ENCODE measurements around the gene PTDSS2.
"Not testable (repeated sequence)": the region's sequence is repeated elsewhere in the genome, so short reads cannot be mapped to it uniquely, and the experiment has no call there.

PTDSS2 gene

DNA sequence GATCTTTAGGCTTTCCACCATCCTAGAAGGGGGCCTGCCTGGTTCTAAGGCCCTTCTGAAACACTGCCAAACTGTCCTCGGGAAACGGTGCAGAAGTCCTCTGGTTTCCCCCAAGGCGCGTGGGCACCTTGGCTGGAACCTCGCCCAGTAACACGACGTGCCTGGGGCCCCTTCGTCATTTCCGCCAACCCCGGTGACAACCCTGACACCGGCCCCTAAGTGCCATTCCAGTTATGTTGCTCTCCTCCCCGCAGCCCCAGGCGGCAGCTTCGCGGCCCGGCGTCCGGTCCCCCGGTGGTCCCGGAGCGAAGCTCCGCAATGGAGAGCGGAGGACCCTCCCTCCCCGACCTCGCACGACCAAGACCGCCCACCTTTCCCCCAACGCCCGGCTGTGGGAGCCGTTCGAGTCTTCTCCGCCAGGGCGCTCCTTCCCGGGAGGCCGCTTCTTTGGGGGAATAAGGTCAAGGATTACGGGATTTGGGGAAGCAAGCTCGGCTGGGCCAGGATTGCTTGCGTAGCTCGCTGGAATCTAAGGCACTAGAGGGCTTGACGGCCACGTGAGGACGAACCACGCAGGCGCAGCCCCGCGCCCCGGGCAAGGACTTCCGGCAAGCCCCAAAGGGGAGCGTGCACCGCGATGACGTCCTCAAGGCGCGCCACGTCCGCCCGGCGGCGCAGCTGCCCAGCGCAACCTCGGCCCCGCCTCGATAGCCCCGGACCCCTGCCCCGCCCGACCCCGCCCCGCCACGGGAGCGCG, 56.3 kb downstream of the PTDSS2 start:
- Histone ChIP-seq H3K9ac (ENCODE audit: low read depth, low read length) (peak overlapping the region; percentile 80), H3K4me3 (ENCODE audit: low read depth, low read length) (peak overlapping the region; percentile 74), H3K27me3 (ENCODE audit: control insufficient read depth, insufficient read depth, low read length) (no peaks in the 10 kb centered on the region), H3K36me3 (ENCODE audit: control insufficient read depth, insufficient read depth, low read length) (peaks cover 4% of the 10 kb centered on the region), H3K4me1 (ENCODE audit: control insufficient read depth, insufficient read depth, low read length) (peaks cover 8% of the 10 kb centered on the region), H3K9me3 (ENCODE audit: control insufficient read depth, insufficient read depth, low read length) (no peaks in the 10 kb centered on the region), H3K27ac (ENCODE audit: low read depth, low read length) (peak overlapping the region; percentile 99)

DNA sequence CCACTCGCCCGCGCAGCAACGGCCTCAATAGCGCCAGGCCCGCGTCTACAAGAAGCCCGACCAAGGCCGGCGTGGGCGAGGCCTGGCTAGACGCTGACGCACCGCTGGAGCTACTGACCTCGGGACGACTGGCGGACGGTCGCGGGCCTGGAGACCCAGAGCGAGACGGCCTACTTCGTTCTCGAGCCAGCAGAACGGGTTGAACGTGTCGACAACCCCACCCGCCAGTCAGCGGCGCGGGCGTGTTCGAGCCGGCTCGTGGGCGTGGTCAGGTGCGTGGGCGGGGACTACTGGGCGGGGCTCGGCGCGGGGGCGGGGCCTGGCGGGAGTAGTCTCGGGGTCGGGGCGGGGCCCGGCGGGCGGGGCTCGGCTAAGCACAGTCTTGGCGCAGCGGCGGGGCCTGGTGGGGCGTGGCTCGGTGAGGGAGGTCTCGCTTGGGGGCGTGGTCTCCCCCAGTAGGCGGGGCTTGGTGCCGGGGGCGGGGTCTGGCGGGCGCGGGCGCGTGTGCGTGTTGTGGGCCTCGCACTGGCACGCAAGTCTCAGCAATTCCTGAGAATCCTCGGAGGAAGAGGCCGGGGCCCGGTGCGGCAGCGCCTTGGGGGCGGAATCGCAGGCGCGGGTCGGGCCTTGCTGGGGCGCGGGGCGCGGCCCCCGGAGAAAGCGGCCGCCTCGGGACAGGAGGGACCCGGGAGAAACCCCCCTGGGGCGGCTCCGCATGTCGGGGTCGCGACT, 57.1 kb downstream of the PTDSS2 start, which contains the start of gene RNH1:
TSS of gene RNH1 (minus strand) at position 248 of the 732 bp plus-strand sequence. CDS start 5,080 bp downstream, outside the sequence.
- peak within 1 kb of the TSS; percentile 80 for H3K9ac ChIP-seq (ENCODE audit: low read depth, low read length)
- no peaks in the 10 kb centered on the region for H3K9me3 ChIP-seq (ENCODE audit: control insufficient read depth, insufficient read depth, low read length)
- H3K4me3 ChIP-seq (ENCODE audit: low read depth, low read length), result peak within 1 kb of the TSS; percentile 74
- H3K27ac ChIP-seq (ENCODE audit: low read depth, low read length), result peak within 1 kb of the TSS; percentile 99
- H3K4me1 ChIP-seq (ENCODE audit: control insufficient read depth, insufficient read depth, low read length), result peaks cover 8% of the 10 kb centered on the region
- H3K27me3 ChIP-seq (ENCODE audit: control insufficient read depth, insufficient read depth, low read length), result no peaks in the 10 kb centered on the region
- H3K36me3 ChIP-seq (ENCODE audit: control insufficient read depth, insufficient read depth, low read length), result peaks cover 4% of the 10 kb centered on the region; the same call in 1 of the 2 replicates

DNA sequence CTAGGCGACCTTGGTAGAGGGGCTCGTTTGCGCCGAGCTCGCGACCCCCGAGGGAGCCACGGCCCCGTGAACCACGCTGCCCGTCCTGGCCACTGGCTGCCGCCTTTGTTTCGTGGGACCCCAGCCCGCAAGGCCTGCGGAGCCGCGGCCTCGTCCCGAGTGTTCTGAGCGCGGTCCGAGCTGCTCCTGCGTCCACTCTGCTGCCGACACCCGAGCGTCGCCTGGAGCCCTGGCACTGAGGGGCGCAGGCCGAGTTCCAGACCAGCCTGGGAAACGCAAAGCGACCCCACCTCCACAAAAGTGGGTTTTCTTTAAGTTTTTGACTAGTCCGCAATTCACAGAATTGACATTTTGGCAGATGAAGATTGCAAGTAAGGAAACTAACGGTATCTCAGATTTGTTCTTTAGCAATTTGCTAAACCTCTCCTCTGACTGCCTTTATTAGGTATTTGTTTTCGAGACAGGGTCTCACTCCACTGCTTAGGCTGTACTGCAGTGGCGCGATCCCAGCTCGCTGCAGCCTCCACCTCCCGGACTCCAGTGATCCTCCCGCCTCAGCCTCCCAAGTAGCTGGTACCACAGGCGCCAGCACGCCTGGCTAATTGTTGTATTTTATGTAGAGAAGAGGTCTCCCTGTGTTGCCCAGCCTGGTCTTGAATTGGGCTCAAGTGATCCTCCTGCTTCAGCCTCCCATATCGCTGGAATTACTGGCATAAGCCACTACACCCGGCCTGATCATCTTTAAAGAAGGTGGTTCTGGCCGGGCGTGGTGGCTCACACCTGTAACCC, 57.8 kb downstream of the PTDSS2 start:
- Histone ChIP-seq H3K36me3 (ENCODE audit: control insufficient read depth, insufficient read depth, low read length) (peaks cover 4% of the 10 kb centered on the region; the same call in 1 of the 2 replicates), H3K27me3 (ENCODE audit: control insufficient read depth, insufficient read depth, low read length) (no peaks in the 10 kb centered on the region), H3K4me1 (ENCODE audit: control insufficient read depth, insufficient read depth, low read length) (peaks cover 8% of the 10 kb centered on the region), H3K9ac (ENCODE audit: low read depth, low read length) (peak overlapping the region; percentile 32; the same call in 1 of the 2 replicates), H3K27ac (ENCODE audit: low read depth, low read length) (peak overlapping the region; percentile 14), H3K4me3 (ENCODE audit: low read depth, low read length) (peak overlapping the region; percentile 72), H3K9me3 (ENCODE audit: control insufficient read depth, insufficient read depth, low read length) (no peaks in the 10 kb centered on the region)

DNA sequence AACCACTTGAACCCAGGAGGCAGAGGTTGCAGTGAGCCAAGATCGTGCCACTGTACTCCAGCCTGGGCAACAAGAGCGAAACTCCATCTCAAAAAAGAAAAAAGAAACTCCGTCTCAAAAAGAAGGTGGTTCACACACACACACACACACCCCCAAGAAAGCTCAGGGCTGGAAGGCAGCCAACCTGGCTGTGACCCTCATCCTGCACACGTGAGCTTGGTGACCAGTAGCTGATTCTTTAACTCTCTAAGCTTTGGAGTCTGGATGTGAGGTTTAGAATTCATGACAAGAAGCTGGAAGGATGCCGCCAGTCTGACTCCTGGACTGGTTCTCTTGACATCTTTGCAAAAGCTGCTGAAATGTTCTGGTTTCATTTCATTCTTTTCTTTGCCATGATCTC, 58.9 kb downstream of the PTDSS2 start:
- H3K9ac ChIP-seq (ENCODE audit: low read depth, low read length), result no peak overlapping the region

DNA sequence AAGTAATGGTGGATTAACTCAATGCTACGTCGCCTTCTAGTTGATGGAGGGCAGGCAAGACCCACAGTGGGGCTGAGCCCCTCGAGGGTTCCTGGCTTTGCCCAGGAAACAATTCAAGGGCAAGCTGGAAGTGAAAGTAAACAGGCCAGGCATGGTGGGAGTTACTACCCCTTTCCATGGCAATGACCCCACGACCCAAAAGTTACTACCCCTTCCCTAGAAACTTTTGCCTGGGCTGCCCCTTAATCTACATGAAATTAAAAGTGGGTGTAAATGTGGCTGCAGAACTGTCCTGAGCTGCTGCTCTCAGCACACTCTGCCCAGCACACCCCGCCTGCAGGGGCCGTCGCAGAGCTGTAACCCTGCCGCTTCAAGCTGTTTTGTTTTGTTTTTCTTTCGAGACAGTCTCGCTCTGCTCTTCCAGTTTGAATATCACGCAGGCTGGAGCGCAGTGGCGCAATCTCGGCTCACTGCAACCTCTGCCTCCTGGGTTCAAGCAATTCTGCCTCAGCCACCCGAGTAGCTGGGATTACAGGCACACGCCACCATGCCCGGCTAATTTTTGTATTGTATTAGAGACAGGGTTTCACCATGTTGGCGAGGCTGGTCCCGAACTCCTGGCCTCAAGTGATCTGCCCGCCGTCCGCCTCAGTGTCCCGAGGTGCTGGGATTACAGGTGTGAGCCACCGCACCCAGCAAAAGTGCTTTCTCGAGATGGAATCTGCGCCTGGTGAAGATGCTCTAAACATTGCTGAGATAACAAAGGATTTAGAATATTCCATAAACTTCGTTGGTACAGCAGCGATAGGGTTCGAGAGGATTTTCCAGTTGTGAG, 62.9 kb downstream of the PTDSS2 start:
- Histone ChIP-seq H3K9ac (ENCODE audit: low read depth, low read length) (no peak overlapping the region), H3K4me1 (ENCODE audit: control insufficient read depth, insufficient read depth, low read length) (no peaks in the 10 kb centered on the region), H3K4me3 (ENCODE audit: low read depth, low read length) (no peak overlapping the region), H3K27me3 (ENCODE audit: control insufficient read depth, insufficient read depth, low read length) (no peaks in the 10 kb centered on the region), H3K36me3 (ENCODE audit: control insufficient read depth, insufficient read depth, low read length) (peaks cover 4% of the 10 kb centered on the region; the same call in 1 of the 2 replicates), H3K9me3 (ENCODE audit: control insufficient read depth, insufficient read depth, low read length) (peaks cover 3% of the 10 kb centered on the region; the same call in 1 of the 2 replicates), H3K27ac (ENCODE audit: low read depth, low read length) (no peak overlapping the region)

More for the DNA sequence above, 58.9 kb downstream of the PTDSS2 start:
- peaks cover 4% of the 10 kb centered on the region; the same call in 1 of the 2 replicates for H3K36me3 ChIP-seq (ENCODE audit: control insufficient read depth, insufficient read depth, low read length)
- H3K9me3 ChIP-seq (ENCODE audit: control insufficient read depth, insufficient read depth, low read length), result no peaks in the 10 kb centered on the region
- H3K27me3 ChIP-seq (ENCODE audit: control insufficient read depth, insufficient read depth, low read length), result no peaks in the 10 kb centered on the region
- H3K4me3 ChIP-seq (ENCODE audit: low read depth, low read length), result no peak overlapping the region
- no peak overlapping the region for H3K27ac ChIP-seq (ENCODE audit: low read depth, low read length)
- peaks cover 8% of the 10 kb centered on the region for H3K4me1 ChIP-seq (ENCODE audit: control insufficient read depth, insufficient read depth, low read length)

DNA sequence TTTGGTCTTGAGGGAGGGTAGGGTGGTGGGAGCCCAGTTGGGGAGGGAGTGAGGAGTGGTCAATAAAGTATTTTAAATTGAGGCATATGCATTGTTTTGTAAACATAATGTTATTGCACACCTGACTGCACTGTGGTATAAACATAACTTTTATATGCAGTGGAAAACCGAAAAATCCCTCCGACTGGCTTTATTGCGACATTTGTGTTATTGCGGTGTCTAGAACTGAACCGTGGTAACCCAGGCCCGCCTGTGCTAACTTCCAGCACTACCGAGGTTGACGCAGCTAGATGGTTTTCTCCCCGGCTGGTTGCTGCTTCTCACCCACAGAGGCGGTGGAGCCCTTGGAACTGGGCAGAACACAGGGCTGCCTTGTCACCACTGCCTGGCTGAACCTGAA, 64.5 kb downstream of the PTDSS2 start:
- Histone ChIP-seq H3K9ac (ENCODE audit: low read depth, low read length) (no peak overlapping the region), H3K4me3 (ENCODE audit: low read depth, low read length) (no peak overlapping the region), H3K27me3 (ENCODE audit: control insufficient read depth, insufficient read depth, low read length) (no peaks in the 10 kb centered on the region), H3K9me3 (ENCODE audit: control insufficient read depth, insufficient read depth, low read length) (peaks cover 3% of the 10 kb centered on the region; the same call in 1 of the 2 replicates), H3K4me1 (ENCODE audit: control insufficient read depth, insufficient read depth, low read length) (no peaks in the 10 kb centered on the region), H3K36me3 (ENCODE audit: control insufficient read depth, insufficient read depth, low read length) (peaks cover 4% of the 10 kb centered on the region; the same call in 1 of the 2 replicates), H3K27ac (ENCODE audit: low read depth, low read length) (no peak overlapping the region)

DNA sequence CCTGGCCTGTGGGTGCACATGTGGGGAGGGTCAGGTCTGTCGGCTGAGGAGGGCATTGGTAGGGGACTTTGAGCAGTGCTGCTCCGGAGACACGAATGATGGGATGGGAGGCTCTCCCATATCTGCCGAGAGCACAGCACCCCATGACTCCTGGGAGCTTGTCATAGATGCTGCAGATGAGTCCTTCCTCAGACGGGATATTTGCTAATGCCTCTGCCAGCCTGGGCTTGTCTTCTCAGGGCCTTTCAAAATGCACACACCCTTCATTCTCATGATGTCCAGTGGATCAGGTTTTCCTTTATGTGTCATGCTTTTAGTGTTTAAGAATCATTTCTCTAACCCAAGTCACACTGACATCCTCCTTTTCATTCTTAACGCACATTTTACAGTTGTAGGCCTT, 65.1 kb downstream of the PTDSS2 start:
- no peaks in the 10 kb centered on the region for H3K4me1 ChIP-seq (ENCODE audit: control insufficient read depth, insufficient read depth, low read length)
- no peak overlapping the region for H3K4me3 ChIP-seq (ENCODE audit: low read depth, low read length)
- no peak overlapping the region for H3K9ac ChIP-seq (ENCODE audit: low read depth, low read length)
- no peaks in the 10 kb centered on the region for H3K27me3 ChIP-seq (ENCODE audit: control insufficient read depth, insufficient read depth, low read length)
- no peaks in the 10 kb centered on the region for H3K36me3 ChIP-seq (ENCODE audit: control insufficient read depth, insufficient read depth, low read length)
- peaks cover 3% of the 10 kb centered on the region; the same call in 1 of the 2 replicates for H3K9me3 ChIP-seq (ENCODE audit: control insufficient read depth, insufficient read depth, low read length)
- H3K27ac ChIP-seq (ENCODE audit: low read depth, low read length), result no peak overlapping the region

DNA sequence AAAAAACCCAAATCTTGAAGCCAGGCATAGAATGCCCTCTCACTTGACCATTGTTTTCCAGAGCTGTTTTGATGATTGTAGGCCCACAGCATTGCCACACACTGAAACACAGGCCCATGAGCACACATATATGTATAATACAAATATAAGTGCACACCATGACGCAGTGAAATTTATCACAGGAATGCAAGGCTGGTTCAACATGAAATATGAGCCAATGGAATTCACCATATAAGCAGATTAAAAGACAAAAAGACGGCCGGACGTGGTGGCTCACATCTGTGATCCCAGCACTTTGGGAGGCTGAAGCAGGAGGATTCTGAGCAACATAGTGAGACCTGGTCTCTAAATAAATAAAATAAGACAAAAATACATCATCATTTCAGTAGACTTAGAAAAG, 66.3 kb downstream of the PTDSS2 start:
- Histone ChIP-seq H3K9ac (ENCODE audit: low read depth, low read length) (no peak overlapping the region), H3K4me3 (ENCODE audit: low read depth, low read length) (no peak overlapping the region), H3K4me1 (ENCODE audit: control insufficient read depth, insufficient read depth, low read length) (no peaks in the 10 kb centered on the region), H3K36me3 (ENCODE audit: control insufficient read depth, insufficient read depth, low read length) (no peaks in the 10 kb centered on the region), H3K27ac (ENCODE audit: low read depth, low read length) (no peak overlapping the region), H3K9me3 (ENCODE audit: control insufficient read depth, insufficient read depth, low read length) (peaks cover 3% of the 10 kb centered on the region; the same call in 1 of the 2 replicates), H3K27me3 (ENCODE audit: control insufficient read depth, insufficient read depth, low read length) (no peaks in the 10 kb centered on the region)

DNA sequence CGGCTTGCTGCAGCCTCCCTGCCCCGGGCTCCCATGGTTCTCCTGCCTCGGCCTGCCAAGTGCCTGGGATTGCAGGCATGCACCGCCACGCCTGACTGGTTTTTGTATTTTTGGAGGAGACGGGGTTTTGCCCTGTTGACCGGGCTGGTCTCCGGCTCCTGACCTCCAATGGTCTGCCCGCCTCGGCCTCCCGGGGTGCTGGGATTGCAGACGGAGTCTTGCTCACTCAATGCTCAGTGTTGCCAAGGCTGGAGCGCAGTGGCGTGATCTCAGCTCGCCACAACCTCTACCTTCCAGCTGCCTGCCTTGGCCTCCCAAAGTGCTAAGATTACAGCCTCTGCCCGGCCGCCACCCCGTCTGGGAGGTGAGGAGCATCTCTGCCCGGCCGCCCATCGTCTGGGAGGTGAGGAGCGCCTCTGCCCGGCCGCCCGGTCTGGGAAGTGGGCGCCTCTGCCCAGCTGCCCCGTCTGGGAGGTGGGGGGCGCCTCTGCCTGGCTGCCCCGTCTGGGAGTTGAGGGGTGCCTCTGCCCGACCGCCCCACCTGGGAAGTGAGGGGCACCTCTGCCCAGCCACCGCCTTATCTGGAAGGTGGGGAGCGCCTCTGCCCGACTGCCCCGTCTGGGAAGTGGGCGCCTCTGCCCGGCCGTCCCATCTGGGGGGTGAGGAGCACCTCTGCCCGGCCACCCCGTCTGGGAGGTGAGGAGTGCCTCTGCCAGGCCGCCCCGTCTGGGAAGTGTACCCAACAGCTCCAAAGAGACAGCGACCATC, 67.0 kb downstream of the PTDSS2 start:
- H3K36me3 ChIP-seq (ENCODE audit: control insufficient read depth, insufficient read depth, low read length); H3K27me3 ChIP-seq (ENCODE audit: control insufficient read depth, insufficient read depth, low read length); H3K27ac ChIP-seq (ENCODE audit: low read depth, low read length); H3K4me1 ChIP-seq (ENCODE audit: control insufficient read depth, insufficient read depth, low read length); H3K9me3 ChIP-seq (ENCODE audit: control insufficient read depth, insufficient read depth, low read length); H3K9ac ChIP-seq (ENCODE audit: low read depth, low read length); H3K4me3 ChIP-seq (ENCODE audit: low read depth, low read length): not testable (repeated sequence)
